ENCODE data around the gene DENND5A. TPM values are rescaled to one million over a fixed set of nuclear protein-coding genes. Genes with fewer than 3 reads are reported as not detected.
"Not testable (repeated sequence)": the region's sequence is repeated elsewhere in the genome, so short reads cannot be mapped to it uniquely, and the experiment has no call there.

Gene DENND5A
- total RNA-seq, 1 experiment from 2014 or later: 136 TPM

DNA sequence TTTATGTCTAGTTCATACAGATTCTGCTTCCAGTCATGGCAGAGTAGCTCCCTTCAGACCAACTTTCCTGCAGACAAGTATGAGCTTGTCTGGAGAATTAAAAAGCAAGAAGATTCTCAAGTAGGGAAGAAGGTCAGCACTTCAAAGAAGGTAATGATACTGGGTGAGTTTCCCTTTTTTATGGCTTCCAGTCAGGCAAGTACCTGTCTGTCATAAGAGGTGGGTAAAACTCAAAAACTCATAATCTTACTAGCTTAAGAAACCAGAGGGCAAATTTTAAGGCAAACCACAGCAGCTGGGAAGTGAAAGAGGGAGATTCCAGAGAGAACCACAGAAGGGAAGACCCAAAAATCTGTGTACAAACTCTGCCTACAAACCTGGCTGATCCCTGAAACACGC, 54.2 kb downstream of the DENND5A start:
- Histone ChIP-seq H3K27me3 (ENCODE audit: control insufficient read depth, insufficient read depth, low read length) (no peaks in the 10 kb centered on the region), H3K4me3 (ENCODE audit: low read depth in 2 of 2, low read length in 2 of 2) (no peak overlapping the region), H3K36me3 (ENCODE audit: control insufficient read depth, insufficient read depth, low read length) (no peaks in the 10 kb centered on the region), H3K9me3 (ENCODE audit: control insufficient read depth, insufficient read depth, low read depth, low read length) (no peaks in the 10 kb centered on the region), H3K27ac (ENCODE audit: low read length) (no peak overlapping the region), H3K4me1 (ENCODE audit: control insufficient read depth, insufficient read depth, low read length) (peaks cover 24% of the 10 kb centered on the region)
- TF ChIP-seq, protein P1, sequence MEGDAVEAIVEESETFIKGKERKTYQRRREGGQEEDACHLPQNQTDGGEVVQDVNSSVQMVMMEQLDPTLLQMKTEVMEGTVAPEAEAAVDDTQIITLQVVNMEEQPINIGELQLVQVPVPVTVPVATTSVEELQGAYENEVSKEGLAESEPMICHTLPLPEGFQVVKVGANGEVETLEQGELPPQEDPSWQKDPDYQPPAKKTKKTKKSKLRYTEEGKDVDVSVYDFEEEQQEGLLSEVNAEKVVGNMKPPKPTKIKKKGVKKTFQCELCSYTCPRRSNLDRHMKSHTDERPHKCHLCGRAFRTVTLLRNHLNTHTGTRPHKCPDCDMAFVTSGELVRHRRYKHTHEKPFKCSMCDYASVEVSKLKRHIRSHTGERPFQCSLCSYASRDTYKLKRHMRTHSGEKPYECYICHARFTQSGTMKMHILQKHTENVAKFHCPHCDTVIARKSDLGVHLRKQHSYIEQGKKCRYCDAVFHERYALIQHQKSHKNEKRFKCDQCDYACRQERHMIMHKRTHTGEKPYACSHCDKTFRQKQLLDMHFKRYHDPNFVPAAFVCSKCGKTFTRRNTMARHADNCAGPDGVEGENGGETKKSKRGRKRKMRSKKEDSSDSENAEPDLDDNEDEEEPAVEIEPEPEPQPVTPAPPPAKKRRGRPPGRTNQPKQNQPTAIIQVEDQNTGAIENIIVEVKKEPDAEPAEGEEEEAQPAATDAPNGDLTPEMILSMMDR (IDR thresholded peaks at IDR 0.05): no peak
- TF ChIP-seq SIN3A (IDR thresholded peaks at IDR 0.05; ENCODE audit: borderline replicate concordance, insufficient read depth, low read depth, low read length) (no peak), POLR2AphosphoS5 (IDR thresholded peaks at IDR 0.05; ENCODE audit: low read depth, low read length) (no peak), TCF7L2 (IDR thresholded peaks at IDR 0.05; ENCODE audit: low read depth, low read length) (no peak)
- TF ChIP-seq, protein P2, sequence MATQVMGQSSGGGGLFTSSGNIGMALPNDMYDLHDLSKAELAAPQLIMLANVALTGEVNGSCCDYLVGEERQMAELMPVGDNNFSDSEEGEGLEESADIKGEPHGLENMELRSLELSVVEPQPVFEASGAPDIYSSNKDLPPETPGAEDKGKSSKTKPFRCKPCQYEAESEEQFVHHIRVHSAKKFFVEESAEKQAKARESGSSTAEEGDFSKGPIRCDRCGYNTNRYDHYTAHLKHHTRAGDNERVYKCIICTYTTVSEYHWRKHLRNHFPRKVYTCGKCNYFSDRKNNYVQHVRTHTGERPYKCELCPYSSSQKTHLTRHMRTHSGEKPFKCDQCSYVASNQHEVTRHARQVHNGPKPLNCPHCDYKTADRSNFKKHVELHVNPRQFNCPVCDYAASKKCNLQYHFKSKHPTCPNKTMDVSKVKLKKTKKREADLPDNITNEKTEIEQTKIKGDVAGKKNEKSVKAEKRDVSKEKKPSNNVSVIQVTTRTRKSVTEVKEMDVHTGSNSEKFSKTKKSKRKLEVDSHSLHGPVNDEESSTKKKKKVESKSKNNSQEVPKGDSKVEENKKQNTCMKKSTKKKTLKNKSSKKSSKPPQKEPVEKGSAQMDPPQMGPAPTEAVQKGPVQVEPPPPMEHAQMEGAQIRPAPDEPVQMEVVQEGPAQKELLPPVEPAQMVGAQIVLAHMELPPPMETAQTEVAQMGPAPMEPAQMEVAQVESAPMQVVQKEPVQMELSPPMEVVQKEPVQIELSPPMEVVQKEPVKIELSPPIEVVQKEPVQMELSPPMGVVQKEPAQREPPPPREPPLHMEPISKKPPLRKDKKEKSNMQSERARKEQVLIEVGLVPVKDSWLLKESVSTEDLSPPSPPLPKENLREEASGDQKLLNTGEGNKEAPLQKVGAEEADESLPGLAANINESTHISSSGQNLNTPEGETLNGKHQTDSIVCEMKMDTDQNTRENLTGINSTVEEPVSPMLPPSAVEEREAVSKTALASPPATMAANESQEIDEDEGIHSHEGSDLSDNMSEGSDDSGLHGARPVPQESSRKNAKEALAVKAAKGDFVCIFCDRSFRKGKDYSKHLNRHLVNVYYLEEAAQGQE (IDR thresholded peaks at IDR 0.05; ENCODE audit: insufficient read depth in 1 of 2, low read depth in 2 of 2, low read length in 1 of 2): no peak
- ChIA-PET CTCF (no interaction called here), POLR2A (no interaction called here)
- in situ Hi-C loops (cut with HindIII; ENCODE audit: low pct_unique_long_range_greater_than_20kb, low sequenced_read_pairs): no loop called here
- ATAC-seq (no peak), DNase-seq (ENCODE audit: low read depth, low spot score) (no peak)
- intact Hi-C loops (cut with micrococcal nuclease; ENCODE audit: unreplicated experiment): no loop called here
- no TSS peak for BruUV-seq (replicated peaks)

DNA sequence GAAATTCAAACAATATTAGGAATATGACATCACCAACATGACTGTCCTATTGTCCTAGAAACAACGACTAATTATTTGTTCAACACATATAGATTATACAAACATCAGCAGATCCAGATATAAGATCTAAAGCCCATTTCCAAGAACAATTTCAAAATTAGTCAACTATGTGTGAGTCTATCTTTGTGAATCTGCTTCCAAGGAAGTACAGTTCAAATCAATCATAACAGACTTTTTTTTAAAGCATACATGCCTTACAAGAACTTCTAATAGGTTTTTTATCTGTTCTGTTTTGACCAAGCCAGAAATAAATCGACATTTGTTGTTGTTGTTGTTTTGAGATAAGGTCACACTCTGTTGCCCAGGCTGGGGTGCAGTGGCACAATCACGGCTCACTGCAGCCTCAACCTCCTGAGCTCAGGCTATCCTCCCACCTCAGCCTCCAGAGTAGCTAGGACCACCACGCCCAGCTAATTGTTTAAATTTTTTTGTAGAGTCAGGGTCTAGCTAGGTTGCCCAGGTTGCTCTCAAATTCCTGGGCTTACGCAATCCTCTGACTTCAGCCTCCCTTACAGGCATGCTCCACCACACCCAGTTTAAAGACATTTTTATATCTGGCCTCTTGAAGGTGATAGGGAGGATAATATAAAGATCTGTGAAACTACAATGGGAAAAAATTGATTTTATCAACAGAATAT, 54.8 kb downstream of the DENND5A start:
- TF ChIP-seq, protein P2 (IDR thresholded peaks at IDR 0.05; ENCODE audit: insufficient read depth in 1 of 2, low read depth in 2 of 2, low read length in 1 of 2): no peak
- TF ChIP-seq POLR2AphosphoS5 (IDR thresholded peaks at IDR 0.05; ENCODE audit: low read depth, low read length) (no peak), TCF7L2 (IDR thresholded peaks at IDR 0.05; ENCODE audit: low read depth, low read length) (no peak), SIN3A (IDR thresholded peaks at IDR 0.05; ENCODE audit: borderline replicate concordance, insufficient read depth, low read depth, low read length) (no peak)
- TF ChIP-seq, protein P1 (IDR thresholded peaks at IDR 0.05): no peak
- Histone ChIP-seq H3K9me3 (ENCODE audit: control insufficient read depth, insufficient read depth, low read depth, low read length) (no peaks in the 10 kb centered on the region), H3K4me3 (ENCODE audit: low read depth in 2 of 2, low read length in 2 of 2) (no peak overlapping the region), H3K4me1 (ENCODE audit: control insufficient read depth, insufficient read depth, low read length) (peaks cover 23% of the 10 kb centered on the region), H3K36me3 (ENCODE audit: control insufficient read depth, insufficient read depth, low read length) (no peaks in the 10 kb centered on the region), H3K27ac (ENCODE audit: low read length) (no peak overlapping the region), H3K27me3 (ENCODE audit: control insufficient read depth, insufficient read depth, low read length) (no peaks in the 10 kb centered on the region)
- no peak for ATAC-seq
- ChIA-PET CTCF (no interaction called here), POLR2A (no interaction called here)
- in situ Hi-C loops (cut with HindIII; ENCODE audit: low pct_unique_long_range_greater_than_20kb, low sequenced_read_pairs) (no loop called here), intact Hi-C loops (cut with micrococcal nuclease; ENCODE audit: unreplicated experiment) (no loop called here)
- no peak for DNase-seq (ENCODE audit: low read depth, low spot score)
- BruUV-seq (replicated peaks): no TSS peak

DNA sequence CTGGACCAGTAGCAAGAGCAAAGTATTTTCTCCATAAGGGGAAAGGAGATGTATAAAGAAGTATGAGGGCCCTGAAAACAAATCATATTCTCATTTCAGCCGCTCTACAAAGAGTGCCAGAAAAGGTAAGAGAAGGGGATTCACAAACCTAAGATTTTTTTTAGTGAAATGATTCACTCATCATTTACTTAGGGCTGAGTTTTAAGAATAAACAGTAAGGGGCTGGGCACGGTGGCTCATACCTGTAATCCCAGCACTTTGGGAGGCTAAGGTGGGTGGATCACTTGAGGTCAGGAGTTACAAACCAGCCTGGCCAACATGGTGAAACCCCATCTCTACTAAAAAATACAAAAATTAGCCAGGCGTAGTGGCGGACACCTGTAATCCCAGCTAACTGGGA, 55.5 kb downstream of the DENND5A start:
- peak; percentile 17; the same call in 1 of the 2 replicates for ATAC-seq
- intact Hi-C loops (cut with micrococcal nuclease; ENCODE audit: unreplicated experiment); POLR2A ChIA-PET; H3K4me3 ChIP-seq (ENCODE audit: low read depth in 2 of 2, low read length in 2 of 2); DNase-seq (ENCODE audit: low read depth, low spot score); CTCF ChIA-PET; H3K27ac ChIP-seq (ENCODE audit: low read length); in situ Hi-C loops (cut with HindIII; ENCODE audit: low pct_unique_long_range_greater_than_20kb, low sequenced_read_pairs); H3K9me3 ChIP-seq (ENCODE audit: control insufficient read depth, insufficient read depth, low read depth, low read length); H3K36me3 ChIP-seq (ENCODE audit: control insufficient read depth, insufficient read depth, low read length); BruUV-seq (replicated peaks); H3K27me3 ChIP-seq (ENCODE audit: control insufficient read depth, insufficient read depth, low read length): not testable (repeated sequence)
- peaks cover 16% of the 10 kb centered on the region for H3K4me1 ChIP-seq (ENCODE audit: control insufficient read depth, insufficient read depth, low read length)

Measured in Panc1 (cell line).